ENCODE data around the gene DNAJC22.
A peak's percentile ranks its signal among the peaks of the same experiment; 100 is the strongest.
"Not testable (repeated sequence)": the region's sequence is repeated elsewhere in the genome, so short reads cannot be mapped to it uniquely, and the experiment has no call there.

The DNAJC22 gene

DNA sequence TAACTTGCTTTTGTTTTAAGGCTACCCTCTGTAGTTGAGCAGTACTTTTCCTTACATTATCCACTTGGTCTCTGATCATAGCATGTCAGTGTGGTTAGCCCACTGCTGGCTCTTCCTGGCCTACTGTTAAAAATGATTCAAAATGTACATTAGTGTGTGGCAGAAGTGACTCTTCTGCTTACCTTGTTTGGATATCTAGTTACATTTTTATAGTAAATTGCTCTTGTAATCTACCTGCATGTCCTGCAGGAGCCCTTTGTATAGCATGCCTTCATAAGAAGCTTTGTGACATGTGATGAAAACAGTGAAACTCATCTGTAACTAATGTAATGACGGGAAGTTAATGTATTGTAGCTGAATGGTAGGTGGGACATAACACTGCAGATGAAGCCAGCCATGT lies 28.7 kb downstream of the DNAJC22 start:
- DNase-seq = no peak

GRCh38 chr12:49377386-49377785 lies 30.7 kb downstream of the DNAJC22 start:
- no peak for DNase-seq

DNA sequence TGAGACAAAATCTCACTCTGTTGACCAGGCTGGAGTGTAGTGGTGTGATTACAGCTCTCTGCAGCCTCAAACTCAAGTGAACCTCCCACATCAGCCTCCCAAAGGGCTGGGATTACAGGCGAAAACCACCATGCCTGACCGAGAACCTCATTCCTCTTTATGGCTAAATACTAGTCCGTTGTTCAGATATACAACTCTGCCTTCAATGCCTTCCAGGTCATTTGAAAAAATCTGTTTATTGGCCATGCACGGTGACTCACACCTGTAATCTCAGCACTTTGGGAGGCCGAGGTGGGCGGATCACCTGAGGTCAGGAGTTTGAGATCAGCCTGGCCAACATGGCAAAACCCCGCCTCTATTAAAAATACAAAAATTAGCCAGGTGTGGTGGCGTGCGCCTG lies 33.5 kb downstream of the DNAJC22 start:
- not testable (repeated sequence) for DNase-seq

DNA sequence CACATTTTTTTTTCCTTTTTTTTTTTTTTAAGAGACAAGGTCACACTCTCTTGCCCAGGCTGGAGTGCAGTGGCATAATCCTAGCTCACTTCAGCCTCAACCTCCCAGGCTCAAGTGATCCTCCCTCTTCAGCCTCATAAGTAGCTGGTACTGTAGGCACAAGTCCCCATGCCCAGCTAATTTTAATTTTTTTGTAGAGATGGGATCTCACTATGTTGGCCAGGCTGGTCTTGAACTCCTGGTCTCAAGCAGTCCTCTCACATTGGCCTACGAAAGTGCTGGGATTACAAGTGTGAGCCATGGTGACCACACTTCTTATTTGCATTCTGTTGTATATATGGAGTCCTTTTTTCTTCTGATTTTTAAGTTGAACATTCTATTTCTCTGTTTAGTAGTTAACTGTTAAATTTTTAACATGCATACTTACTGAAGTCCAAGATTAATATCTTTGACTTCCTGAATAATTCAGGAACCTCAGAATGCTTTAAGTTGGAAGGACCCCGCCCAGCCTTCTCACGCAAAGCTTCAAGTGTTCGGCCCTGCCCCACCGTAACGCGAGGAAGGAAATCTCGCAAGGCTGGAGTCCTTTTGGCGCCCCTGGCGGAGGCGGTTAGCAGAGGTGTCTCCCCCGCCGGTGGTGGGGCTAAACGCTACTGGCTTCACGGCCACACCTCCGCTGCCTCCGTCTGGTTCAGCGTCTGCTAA lies 42.1 kb downstream of the DNAJC22 start:
- DNase-seq = peak; percentile 81 to 83

DNA sequence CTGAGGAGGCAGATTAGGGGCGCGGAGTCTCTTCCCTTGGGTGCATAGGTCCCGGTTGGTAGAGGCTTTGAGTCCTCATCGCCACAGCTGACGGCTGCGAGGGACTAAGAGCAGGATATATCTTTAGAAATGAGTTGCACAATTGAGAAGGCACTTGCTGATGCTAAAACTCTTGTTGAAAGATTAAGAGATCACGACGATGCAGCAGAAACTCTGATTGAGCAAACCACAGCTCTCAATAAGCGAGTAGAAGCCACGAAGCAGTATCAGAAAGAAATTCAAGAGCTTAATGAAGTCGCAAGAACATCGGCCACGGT lies 42.7 kb downstream of the DNAJC22 start:
- no peak for DNase-seq

GRCh38 chr12:49397000-49397399 lies 50.3 kb downstream of the DNAJC22 start:
- no peak for DNase-seq

- DNase-seq = no peak
These were observed 53.6 kb downstream of the DNAJC22 start for GRCh38 chr12:49400304-49400703.
